GM10248 (cell line): ENCODE data around the gene EPHA1.

Source experiments
- CTCF ChIA-PET: fragments of 300-600 bp; sonication (Branson Sonifier 250); formaldehyde crosslinking; extraction: SDS; loops from one replicate; lab custom pipeline; 2021; ENCODE audit warnings: antibody characterized with exemption; lab: Yijun Ruan, JAX
- POLR2A ChIA-PET: fragments of 350-650 bp; sonication (Branson Sonifier 250); formaldehyde crosslinking; extraction: SDS; loops from one replicate; lab custom pipeline; 2020; ENCODE audit warnings: antibody characterized with exemption; lab: Yijun Ruan, JAX
- DNase-seq: peaks from one replicate; pipeline ENCODE4 v3.0.0; 2012; ENCODE audit errors: extremely low spot score
- CTCF ChIP-seq: IDR thresholded peaks from 2 replicates; pipeline ENCODE4 v1.5.1; 2012; ENCODE audit warnings: mild to moderate bottlenecking, low read depth; ENCODE audit errors: extremely low read depth, missing control alignments, control extremely low read depth

The EPHA1 gene

DNA sequence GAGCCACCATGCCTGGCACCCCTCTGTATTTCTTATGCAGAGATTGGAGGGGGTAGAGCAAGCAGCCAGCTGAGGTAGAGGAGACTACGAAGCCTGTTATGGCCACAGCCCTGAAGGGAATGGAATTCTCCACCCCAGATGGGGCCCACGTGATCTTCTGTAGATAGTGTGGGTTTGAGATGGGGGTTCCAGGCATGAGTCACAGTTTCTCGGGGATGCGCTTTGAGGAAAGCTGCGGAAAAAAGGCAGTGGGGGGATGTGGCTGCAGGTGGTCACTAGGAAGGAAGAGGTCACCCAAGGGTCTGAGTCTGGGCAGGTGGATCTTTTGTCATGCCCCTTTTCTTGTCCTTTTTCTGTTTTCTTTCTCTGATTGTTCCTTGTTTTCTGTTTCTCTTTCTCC, 57.6 kb downstream of the EPHA1 start:
- CTCF ChIA-PET = no interaction called here
- POLR2A ChIA-PET = no interaction called here
- no peak for TF ChIP-seq CTCF
- no peak for DNase-seq

DNA sequence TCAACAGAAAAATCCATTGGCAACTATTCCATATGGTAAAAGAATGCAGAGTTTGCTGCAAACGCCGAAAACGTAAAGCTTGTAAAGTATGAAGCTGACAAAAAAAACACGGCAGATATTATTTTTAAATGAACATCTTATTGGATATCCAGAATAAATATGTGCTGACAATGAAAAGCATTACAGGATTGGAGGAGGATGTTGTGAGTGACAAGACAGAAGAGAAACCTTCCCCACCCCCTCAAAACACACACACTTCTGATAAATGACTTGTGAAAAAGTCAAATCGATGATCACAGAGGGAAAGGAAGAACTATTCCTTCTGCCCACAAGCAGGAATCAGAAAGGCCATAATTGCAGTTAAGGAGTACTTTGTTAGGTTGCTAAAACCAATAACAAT, 60.7 kb downstream of the EPHA1 start:
- DNase-seq = no peak
- POLR2A ChIA-PET = no interaction called here
- CTCF ChIA-PET = interaction anchor here (1.1 to 1.4 kb wide), 4 partner anchors 13 to 133 kb away, joined by 3 to 4 read pairs (median 4); partner anchors contain the start of gene CLCN1
- TF ChIP-seq CTCF = no peak

GRCh38 chr7:143346018-143346417, 62.6 kb downstream of the EPHA1 start:
- POLR2A ChIA-PET = no interaction called here
- CTCF ChIA-PET = interaction anchor here (1.0 kb wide), 1 partner anchor 106 kb away, joined by 3 read pairs; no protein-coding TSS in a partner anchor
- DNase-seq = no peak
- no peak for TF ChIP-seq CTCF

DNA sequence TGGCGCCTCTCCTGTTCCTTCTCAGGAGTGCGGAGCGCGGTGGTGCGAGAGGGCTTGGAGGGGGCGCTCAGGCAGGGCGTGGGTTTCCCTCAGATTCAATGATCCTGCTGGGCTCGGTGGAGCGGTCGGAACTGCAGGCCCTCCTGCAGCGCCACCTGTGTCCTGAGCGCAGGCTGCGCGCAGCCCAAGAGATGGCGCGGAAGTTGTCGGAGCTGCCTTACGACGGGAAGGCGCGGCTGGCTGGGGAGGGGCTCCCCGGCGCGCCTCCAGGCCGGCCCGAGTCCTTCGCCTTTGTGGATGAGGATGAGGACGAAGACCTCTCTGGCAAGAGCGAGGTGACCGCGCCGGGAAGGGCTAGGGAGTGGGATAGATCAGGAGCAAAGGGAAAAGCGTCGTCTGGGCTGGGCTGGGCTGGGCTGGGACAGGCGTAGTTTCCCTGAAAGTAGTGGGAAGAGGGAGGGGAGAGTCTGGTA, 63.2 kb downstream of the EPHA1 start:
- CTCF ChIA-PET = interaction anchor here (0.8 to 1.1 kb wide), 4 partner anchors 23 to 131 kb away, joined by 3 to 4 read pairs (median 3); no protein-coding TSS in a partner anchor
- peak; percentile 64 for TF ChIP-seq CTCF
- peak; percentile 47 for DNase-seq
- POLR2A ChIA-PET = no interaction called here

- TF ChIP-seq CTCF = no peak
- POLR2A ChIA-PET = no interaction called here
- CTCF ChIA-PET = interaction anchor here (0.9 kb wide), 1 partner anchor 9 kb away, joined by 4 read pairs; no protein-coding TSS in a partner anchor
- no peak for DNase-seq
These were observed 65.1 kb downstream of the EPHA1 start for GRCh38 chr7:143343596-143343995.

DNA sequence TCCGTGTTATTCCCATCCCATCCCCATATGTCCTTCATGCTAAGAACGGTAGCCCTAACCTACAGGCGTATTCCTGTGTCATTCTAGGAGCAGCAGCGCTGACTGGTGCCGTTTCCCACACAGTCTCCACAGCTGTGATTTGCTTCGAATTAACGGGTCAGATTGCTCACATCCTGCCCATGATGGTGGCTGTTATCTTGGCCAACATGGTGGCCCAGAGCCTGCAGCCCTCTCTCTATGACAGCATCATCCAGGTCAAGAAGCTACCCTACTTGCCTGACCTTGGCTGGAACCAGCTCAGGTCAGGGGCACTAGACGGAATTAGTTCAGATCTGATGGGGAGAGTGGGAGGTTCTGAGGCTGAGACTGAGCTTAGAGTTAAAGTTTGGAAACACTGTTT, 66.8 kb downstream of the EPHA1 start:
- DNase-seq = no peak
- CTCF ChIA-PET = no interaction called here
- TF ChIP-seq CTCF = no peak
- POLR2A ChIA-PET = no interaction called here
